ENCODE measurements around the gene COG5.
"Not testable (repeated sequence)": the region's sequence is repeated elsewhere in the genome, so short reads cannot be mapped to it uniquely, and the experiment has no call there.

DNA sequence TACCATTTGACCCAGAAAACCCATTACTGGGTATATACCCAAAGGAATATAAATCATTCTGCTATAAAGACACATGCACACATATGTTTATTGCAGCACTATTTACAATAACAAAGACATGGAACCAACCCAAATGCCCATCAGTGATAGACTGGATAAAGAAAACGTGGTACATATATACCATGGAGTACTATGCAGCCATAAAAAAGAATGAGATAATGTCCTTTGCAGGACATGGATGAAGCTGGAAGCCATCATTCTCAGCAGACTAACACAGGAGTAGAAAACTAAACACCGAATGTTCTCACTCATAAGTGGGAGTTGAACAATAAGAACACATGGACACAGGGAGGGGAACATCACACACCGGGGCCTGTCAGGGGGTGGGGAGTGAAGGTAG, 408.0 kb downstream of the COG5 start:
- TF ChIP-seq, protein P1, sequence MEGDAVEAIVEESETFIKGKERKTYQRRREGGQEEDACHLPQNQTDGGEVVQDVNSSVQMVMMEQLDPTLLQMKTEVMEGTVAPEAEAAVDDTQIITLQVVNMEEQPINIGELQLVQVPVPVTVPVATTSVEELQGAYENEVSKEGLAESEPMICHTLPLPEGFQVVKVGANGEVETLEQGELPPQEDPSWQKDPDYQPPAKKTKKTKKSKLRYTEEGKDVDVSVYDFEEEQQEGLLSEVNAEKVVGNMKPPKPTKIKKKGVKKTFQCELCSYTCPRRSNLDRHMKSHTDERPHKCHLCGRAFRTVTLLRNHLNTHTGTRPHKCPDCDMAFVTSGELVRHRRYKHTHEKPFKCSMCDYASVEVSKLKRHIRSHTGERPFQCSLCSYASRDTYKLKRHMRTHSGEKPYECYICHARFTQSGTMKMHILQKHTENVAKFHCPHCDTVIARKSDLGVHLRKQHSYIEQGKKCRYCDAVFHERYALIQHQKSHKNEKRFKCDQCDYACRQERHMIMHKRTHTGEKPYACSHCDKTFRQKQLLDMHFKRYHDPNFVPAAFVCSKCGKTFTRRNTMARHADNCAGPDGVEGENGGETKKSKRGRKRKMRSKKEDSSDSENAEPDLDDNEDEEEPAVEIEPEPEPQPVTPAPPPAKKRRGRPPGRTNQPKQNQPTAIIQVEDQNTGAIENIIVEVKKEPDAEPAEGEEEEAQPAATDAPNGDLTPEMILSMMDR (IDR thresholded peaks at IDR 0.05) = not testable (repeated sequence)
- not testable (repeated sequence) for TF ChIP-seq POLR2A (IDR thresholded peaks at IDR 0.05)

Data from adrenal gland (tissue), 5 donors.